ENCODE results near the gene EDAR.

Gene EDAR

DNA sequence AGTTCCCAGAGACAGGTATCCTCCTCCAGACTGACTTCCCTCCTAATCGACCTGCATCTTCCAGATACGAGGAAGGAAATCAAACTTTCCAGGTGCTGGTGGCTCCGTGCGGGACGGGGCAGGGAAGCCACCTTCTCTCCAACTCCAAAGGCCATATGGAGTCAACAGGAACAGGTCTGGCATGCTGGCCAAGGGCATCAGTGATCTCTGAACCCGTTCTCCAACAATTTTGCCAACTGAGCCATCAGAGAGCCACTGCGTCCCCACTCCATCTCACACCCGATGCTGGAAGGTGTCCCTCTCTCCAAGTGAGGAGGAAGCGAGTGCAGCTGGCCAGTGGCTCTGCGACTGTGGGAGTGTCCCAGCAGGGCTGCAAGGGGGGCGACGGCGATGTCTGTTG lies 5.4 kb downstream of the EDAR start:
- TF ChIP-seq, protein P1, sequence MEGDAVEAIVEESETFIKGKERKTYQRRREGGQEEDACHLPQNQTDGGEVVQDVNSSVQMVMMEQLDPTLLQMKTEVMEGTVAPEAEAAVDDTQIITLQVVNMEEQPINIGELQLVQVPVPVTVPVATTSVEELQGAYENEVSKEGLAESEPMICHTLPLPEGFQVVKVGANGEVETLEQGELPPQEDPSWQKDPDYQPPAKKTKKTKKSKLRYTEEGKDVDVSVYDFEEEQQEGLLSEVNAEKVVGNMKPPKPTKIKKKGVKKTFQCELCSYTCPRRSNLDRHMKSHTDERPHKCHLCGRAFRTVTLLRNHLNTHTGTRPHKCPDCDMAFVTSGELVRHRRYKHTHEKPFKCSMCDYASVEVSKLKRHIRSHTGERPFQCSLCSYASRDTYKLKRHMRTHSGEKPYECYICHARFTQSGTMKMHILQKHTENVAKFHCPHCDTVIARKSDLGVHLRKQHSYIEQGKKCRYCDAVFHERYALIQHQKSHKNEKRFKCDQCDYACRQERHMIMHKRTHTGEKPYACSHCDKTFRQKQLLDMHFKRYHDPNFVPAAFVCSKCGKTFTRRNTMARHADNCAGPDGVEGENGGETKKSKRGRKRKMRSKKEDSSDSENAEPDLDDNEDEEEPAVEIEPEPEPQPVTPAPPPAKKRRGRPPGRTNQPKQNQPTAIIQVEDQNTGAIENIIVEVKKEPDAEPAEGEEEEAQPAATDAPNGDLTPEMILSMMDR (IDR thresholded peaks at IDR 0.05; ENCODE audit: insufficient read depth, low read length), result no peak
- TF ChIP-seq, protein P2, sequence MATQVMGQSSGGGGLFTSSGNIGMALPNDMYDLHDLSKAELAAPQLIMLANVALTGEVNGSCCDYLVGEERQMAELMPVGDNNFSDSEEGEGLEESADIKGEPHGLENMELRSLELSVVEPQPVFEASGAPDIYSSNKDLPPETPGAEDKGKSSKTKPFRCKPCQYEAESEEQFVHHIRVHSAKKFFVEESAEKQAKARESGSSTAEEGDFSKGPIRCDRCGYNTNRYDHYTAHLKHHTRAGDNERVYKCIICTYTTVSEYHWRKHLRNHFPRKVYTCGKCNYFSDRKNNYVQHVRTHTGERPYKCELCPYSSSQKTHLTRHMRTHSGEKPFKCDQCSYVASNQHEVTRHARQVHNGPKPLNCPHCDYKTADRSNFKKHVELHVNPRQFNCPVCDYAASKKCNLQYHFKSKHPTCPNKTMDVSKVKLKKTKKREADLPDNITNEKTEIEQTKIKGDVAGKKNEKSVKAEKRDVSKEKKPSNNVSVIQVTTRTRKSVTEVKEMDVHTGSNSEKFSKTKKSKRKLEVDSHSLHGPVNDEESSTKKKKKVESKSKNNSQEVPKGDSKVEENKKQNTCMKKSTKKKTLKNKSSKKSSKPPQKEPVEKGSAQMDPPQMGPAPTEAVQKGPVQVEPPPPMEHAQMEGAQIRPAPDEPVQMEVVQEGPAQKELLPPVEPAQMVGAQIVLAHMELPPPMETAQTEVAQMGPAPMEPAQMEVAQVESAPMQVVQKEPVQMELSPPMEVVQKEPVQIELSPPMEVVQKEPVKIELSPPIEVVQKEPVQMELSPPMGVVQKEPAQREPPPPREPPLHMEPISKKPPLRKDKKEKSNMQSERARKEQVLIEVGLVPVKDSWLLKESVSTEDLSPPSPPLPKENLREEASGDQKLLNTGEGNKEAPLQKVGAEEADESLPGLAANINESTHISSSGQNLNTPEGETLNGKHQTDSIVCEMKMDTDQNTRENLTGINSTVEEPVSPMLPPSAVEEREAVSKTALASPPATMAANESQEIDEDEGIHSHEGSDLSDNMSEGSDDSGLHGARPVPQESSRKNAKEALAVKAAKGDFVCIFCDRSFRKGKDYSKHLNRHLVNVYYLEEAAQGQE (IDR thresholded peaks at IDR 0.05; ENCODE audit: insufficient replicate concordance, low read depth), result no peak
- TF ChIP-seq GABPA (IDR thresholded peaks at IDR 0.05; ENCODE audit: low read depth) (no peak), POLR2AphosphoS5 (IDR thresholded peaks at IDR 0.05; ENCODE audit: low read depth) (no peak), SPI1 (IDR thresholded peaks at IDR 0.05; ENCODE audit: borderline replicate concordance, low read depth) (no peak)
- DNase-seq (ENCODE audit: low read depth in 1 of 2, low spot score in 1 of 2), result no peak
- Histone ChIP-seq H3K27ac (replicated peaks) (no peak overlapping the region), H3K27me3 (ENCODE audit: insufficient read depth, poor library complexity, severe bottlenecking) (peaks cover 6% of the 10 kb centered on the region), H3K4me3 (replicated peaks; ENCODE audit: insufficient read depth, low read length) (no peak overlapping the region)

DNA sequence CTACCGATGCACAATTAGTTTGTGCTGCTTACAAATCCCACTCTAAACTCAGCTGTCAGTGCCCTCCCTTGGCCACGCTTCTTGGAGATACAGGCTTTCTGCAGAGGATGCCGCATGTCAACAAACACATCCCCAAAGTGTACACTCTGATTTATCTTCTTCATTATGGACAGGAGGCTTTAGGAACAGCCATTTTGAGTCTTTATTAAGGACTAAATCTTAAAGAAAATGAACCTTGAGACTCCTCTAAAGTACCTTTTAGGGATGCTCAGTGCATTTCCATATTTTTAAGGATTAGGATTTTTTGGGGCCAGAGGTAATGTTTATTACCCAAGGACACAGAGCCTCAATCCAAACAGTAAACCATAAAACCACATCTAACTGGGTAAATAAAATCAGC lies 6.0 kb downstream of the EDAR start:
- Histone ChIP-seq H3K27me3 (ENCODE audit: insufficient read depth, poor library complexity, severe bottlenecking) (peaks cover 5% of the 10 kb centered on the region), H3K27ac (replicated peaks) (no peak overlapping the region), H3K4me3 (replicated peaks; ENCODE audit: insufficient read depth, low read length) (no peak overlapping the region)
- TF ChIP-seq GABPA (IDR thresholded peaks at IDR 0.05; ENCODE audit: low read depth) (no peak), SPI1 (IDR thresholded peaks at IDR 0.05; ENCODE audit: borderline replicate concordance, low read depth) (no peak), POLR2AphosphoS5 (IDR thresholded peaks at IDR 0.05; ENCODE audit: low read depth) (no peak)
- TF ChIP-seq, protein P2 (IDR thresholded peaks at IDR 0.05; ENCODE audit: insufficient replicate concordance, low read depth), result no peak
- TF ChIP-seq, protein P1 (IDR thresholded peaks at IDR 0.05; ENCODE audit: insufficient read depth, low read length), result no peak
- DNase-seq (ENCODE audit: low read depth in 1 of 2, low spot score in 1 of 2), result no peak

GRCh38 chr2:108982259-108982679 lies 6.8 kb downstream of the EDAR start:
- H3K27ac ChIP-seq (replicated peaks), result no peak overlapping the region
- TF ChIP-seq SPI1 (IDR thresholded peaks at IDR 0.05; ENCODE audit: borderline replicate concordance, low read depth) (no peak), GABPA (IDR thresholded peaks at IDR 0.05; ENCODE audit: low read depth) (no peak), POLR2AphosphoS5 (IDR thresholded peaks at IDR 0.05; ENCODE audit: low read depth) (no peak)
- TF ChIP-seq, protein P2 (IDR thresholded peaks at IDR 0.05; ENCODE audit: insufficient replicate concordance, low read depth), result no peak
- TF ChIP-seq, protein P1 (IDR thresholded peaks at IDR 0.05; ENCODE audit: insufficient read depth, low read length), result no peak
- no peak overlapping the region for H3K4me3 ChIP-seq (replicated peaks; ENCODE audit: insufficient read depth, low read length)
- H3K27me3 ChIP-seq (ENCODE audit: insufficient read depth, poor library complexity, severe bottlenecking), result peaks cover 4% of the 10 kb centered on the region
- DNase-seq (ENCODE audit: low read depth in 1 of 2, low spot score in 1 of 2), result no peak
